AG09309 (cell line): ENCODE results near the gene CREB5.
"Not testable (repeated sequence)": the region's sequence is repeated elsewhere in the genome, so short reads cannot be mapped to it uniquely, and the experiment has no call there.

Experiments used
- DNase-seq: peaks from one replicate; pipeline ENCODE4 v3.0.0-alpha.2; 2010; ENCODE audit warnings: low read depth
- H3K4me3 ChIP-seq: 2 replicates; pipeline ENCODE4 v1.5.1; 2011; ENCODE audit warnings: mild to moderate bottlenecking, low read depth, low read length, moderate library complexity; ENCODE audit not compliant: control insufficient read depth
- TF ChIP-seq, protein P1 (sequence below): IDR thresholded peaks from 2 replicates; pipeline ENCODE4 v1.5.1; 2011; ENCODE audit warnings: mild to moderate bottlenecking, low read depth, low read length, inconsistent platforms; ENCODE audit not compliant: insufficient read depth, control insufficient read depth; ENCODE audit errors: missing control alignments

Gene CREB5

DNA sequence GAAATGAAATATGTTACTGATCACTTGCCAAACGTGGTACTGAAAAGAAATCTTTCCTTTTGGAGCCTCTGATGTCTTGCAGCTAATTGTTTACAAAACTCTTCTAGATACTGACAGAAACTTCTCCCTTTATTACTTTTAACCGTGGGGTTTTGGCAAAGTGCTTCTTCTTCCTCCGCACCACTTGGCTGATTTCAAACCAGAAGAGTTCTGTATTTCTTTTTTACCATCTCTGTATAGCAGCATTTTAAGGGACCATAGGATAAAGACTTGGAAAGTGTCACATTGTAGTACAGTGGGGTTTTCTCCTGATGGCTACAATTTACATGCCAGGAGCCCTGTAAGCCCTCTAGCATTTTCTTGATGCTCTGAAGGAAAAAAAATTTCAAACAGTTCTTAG is 21.9 kb upstream of the CREB5 start:
- DNase-seq, result no peak
- TF ChIP-seq, protein P1, sequence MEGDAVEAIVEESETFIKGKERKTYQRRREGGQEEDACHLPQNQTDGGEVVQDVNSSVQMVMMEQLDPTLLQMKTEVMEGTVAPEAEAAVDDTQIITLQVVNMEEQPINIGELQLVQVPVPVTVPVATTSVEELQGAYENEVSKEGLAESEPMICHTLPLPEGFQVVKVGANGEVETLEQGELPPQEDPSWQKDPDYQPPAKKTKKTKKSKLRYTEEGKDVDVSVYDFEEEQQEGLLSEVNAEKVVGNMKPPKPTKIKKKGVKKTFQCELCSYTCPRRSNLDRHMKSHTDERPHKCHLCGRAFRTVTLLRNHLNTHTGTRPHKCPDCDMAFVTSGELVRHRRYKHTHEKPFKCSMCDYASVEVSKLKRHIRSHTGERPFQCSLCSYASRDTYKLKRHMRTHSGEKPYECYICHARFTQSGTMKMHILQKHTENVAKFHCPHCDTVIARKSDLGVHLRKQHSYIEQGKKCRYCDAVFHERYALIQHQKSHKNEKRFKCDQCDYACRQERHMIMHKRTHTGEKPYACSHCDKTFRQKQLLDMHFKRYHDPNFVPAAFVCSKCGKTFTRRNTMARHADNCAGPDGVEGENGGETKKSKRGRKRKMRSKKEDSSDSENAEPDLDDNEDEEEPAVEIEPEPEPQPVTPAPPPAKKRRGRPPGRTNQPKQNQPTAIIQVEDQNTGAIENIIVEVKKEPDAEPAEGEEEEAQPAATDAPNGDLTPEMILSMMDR, result no peak
- H3K4me3 ChIP-seq, result no peak overlapping the region

DNA sequence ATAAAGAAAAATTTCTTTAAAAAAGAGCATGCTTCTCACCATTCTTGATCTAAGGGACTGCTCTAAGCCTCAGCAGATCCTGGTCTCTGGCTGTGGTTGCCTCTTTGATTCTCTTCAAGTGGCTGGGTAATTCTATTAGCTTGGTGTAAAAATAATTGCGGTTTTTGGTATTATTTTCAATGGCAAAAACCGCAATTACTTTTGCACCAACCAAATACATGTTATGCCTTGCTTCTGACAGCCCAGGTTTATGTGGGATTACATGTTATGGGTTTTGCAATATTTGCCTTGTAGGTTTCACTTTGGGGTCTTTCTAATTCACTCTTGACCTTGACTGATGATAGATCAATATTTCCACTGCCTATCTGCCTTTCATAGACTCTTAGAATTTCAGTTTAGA is 20.0 kb upstream of the CREB5 start:
- no peak for DNase-seq
- H3K4me3 ChIP-seq, result no peak overlapping the region
- TF ChIP-seq, protein P1, result no peak

DNA sequence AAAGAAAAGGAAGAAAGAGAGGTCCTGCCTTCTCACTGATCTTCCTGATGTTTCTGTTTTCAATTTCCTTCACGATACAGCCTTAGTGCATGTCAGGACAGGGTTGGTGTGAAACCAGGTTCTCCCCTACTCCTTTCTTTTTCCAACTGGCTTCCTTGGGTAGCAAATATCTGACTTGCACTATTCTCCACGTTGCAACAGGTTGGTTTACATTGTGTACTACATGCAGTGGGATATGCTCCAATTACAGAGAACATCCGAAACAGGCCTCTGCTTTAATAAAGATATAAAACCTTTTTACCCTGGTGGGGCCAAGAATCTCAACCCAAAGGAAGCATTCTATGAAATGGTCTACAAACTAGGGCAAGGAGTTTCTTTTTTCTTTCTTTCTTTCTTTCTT is 16.9 kb upstream of the CREB5 start:
- TF ChIP-seq, protein P1, result no peak
- DNase-seq, result no peak
- H3K4me3 ChIP-seq, result no peak overlapping the region

DNA sequence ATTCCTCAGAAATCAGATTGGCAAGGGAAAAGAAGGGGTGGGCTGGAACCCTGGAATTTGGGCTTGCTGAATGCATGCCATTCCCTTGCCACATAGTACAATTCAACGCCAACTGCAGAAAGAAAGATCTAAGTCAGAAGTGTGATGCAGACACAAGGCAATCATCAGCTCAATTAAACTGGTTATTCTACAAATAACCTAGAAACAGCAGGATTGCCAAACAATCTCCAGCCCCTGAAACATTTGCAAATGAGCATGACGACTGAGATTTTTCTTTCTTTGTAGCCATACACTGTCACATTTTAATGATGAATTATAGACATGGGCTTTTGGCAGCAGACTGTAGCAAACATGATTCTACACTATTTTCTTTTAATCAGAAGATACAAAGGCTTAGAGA is 16.5 kb upstream of the CREB5 start:
- no peak for DNase-seq
- TF ChIP-seq, protein P1, result no peak
- H3K4me3 ChIP-seq, result no peak overlapping the region

DNA sequence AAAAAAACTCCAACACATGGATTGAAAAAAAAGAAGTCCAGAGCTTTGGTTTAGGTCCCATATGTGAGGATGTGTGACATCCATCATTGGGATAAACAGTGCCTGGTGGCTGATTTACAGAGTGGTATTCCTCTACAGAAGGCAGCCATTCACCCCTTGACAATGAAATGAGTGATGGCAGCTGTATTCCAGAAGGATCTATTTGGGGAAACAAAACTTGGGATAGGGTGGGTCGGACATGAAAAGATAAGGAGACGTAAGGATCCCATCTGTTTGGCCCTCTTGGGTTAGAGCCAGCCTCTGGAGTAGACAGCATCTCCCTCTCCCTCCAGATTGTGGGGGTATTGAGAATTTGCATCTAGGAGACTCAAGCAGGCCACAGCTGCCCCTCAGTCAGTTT is 15.2 kb upstream of the CREB5 start:
- TF ChIP-seq, protein P1, result no peak
- DNase-seq, result no peak
- H3K4me3 ChIP-seq, result no peak overlapping the region

DNA sequence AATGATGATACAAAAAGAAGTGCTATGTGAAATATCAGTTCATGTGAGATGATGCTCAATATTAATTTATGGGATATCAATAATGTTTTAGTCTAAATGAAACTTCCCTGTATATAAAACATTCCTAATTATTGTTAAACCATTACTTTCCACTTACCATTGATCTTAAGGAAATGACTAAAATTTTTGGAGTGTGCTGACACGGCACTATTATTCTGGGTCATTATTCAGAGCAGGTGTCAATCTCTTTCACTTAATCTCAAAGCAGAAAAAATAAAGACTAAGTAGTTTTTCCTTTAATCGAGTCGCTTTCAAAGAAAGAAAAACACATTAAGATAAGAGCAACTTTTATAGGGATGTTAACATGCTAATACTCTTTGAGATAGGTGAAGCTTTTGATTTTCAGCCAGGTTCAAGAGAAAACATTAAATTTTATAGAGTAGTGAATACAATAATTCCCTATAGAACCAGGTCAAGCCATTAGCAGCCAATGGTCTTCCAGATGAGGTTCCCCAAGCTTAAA is 11.4 kb upstream of the CREB5 start:
- no peak for DNase-seq
- TF ChIP-seq, protein P1, result no peak
- H3K4me3 ChIP-seq, result no peak overlapping the region

DNA sequence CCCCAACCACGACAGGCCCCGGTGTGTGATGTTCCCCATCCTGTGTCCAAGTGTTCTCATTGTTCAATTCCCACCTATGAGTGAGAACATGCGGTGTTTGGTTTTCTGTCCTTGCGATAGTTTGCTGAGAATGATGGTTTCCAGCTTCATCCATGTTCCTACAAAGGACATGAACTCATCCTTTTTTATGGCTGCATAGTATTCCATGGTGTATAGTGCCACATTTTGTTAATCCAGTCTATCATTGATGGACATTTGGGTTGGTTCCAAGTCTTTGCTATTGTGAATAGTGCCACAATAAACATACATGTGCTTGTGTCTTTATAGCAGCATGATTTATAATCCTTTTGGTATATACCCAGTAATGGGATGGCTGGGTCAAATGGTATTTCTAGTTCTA is 10.8 kb upstream of the CREB5 start:
- not testable (repeated sequence) for H3K4me3 ChIP-seq, DNase-seq
